Stomach (tissue), 4 donors: ENCODE results near the gene RAB4B.

ENCODE experiments used
- EP300 ChIP-seq: sonication (generic); formaldehyde crosslinking; IDR thresholded peaks from one replicate; pipeline ENCODE4 v1.6.1; 2017; ENCODE audit warnings: antibody characterized with exemption
- TF ChIP-seq, protein P1 (sequence below), 7 experiments: fragments of 450-650 bp in 4 of 7; fragments of 200-600 bp in 3 of 7; sonication (generic) in 3 of 7; IDR thresholded peaks; one replicate each; pipeline ENCODE4 v1.5.1; 2016 to 2019; ENCODE audit warnings: antibody characterized with exemption in 7 of 7, control low read depth in 2 of 7, mild to moderate bottlenecking in 1 of 7

- TF ChIP-seq, protein P1, sequence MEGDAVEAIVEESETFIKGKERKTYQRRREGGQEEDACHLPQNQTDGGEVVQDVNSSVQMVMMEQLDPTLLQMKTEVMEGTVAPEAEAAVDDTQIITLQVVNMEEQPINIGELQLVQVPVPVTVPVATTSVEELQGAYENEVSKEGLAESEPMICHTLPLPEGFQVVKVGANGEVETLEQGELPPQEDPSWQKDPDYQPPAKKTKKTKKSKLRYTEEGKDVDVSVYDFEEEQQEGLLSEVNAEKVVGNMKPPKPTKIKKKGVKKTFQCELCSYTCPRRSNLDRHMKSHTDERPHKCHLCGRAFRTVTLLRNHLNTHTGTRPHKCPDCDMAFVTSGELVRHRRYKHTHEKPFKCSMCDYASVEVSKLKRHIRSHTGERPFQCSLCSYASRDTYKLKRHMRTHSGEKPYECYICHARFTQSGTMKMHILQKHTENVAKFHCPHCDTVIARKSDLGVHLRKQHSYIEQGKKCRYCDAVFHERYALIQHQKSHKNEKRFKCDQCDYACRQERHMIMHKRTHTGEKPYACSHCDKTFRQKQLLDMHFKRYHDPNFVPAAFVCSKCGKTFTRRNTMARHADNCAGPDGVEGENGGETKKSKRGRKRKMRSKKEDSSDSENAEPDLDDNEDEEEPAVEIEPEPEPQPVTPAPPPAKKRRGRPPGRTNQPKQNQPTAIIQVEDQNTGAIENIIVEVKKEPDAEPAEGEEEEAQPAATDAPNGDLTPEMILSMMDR (IDR thresholded peaks at IDR 0.05): no peak
- TF ChIP-seq EP300: no peak
Observed at GRCh38 chr19:40742477-40742876, 35.6 kb upstream of the RAB4B start.
